Measurements from ENCODE around the gene ZNF235.

ZNF235 gene

GRCh38 chr19:44315883-44316282 is 11.1 kb upstream of the ZNF235 start:
- POLR2A ChIA-PET = no interaction called here
- TF ChIP-seq HDGF (IDR thresholded peaks at IDR 0.05; ENCODE audit: borderline replicate concordance) (no peak), TARDBP (IDR thresholded peaks at IDR 0.05) (no peak), FOXK2 (IDR thresholded peaks at IDR 0.05) (no peak), L3MBTL2 (conservative IDR thresholded peaks at IDR 0.05) (no peak), SUZ12 (IDR thresholded peaks at IDR 0.05) (no peak), FOXA1 (IDR thresholded peaks at IDR 0.05) (no peak), ARNT (IDR thresholded peaks at IDR 0.05) (no peak), NFRKB (IDR thresholded peaks at IDR 0.05) (no peak), PKNOX1 (IDR thresholded peaks at IDR 0.05) (no peak), SP1 (IDR thresholded peaks at IDR 0.05) (no peak)

GRCh38 chr19:44313231-44313630 is 8.4 kb upstream of the ZNF235 start:
- TF ChIP-seq BHLHE40 (IDR thresholded peaks at IDR 0.05; ENCODE audit: borderline replicate concordance) (no peak), FOXM1 (IDR thresholded peaks at IDR 0.05; ENCODE audit: borderline replicate concordance) (no peak), SUZ12 (IDR thresholded peaks at IDR 0.05) (no peak), HDGF (IDR thresholded peaks at IDR 0.05; ENCODE audit: borderline replicate concordance) (no peak), LEF1 (IDR thresholded peaks at IDR 0.05; ENCODE audit: borderline replicate concordance) (no peak), ARNT (IDR thresholded peaks at IDR 0.05) (no peak), ZNF384 (IDR thresholded peaks at IDR 0.05) (no peak), PKNOX1 (IDR thresholded peaks at IDR 0.05) (no peak), CTBP1 (IDR thresholded peaks at IDR 0.05; ENCODE audit: borderline replicate concordance) (no peak), FOXA1 (IDR thresholded peaks at IDR 0.05) (no peak), ELF4 (IDR thresholded peaks at IDR 0.05) (no peak), SP1 (IDR thresholded peaks at IDR 0.05) (no peak)
- DNase-seq (ENCODE audit: extremely low spot score) = no peak
- ChIA-PET CTCF (no interaction called here), POLR2A (no interaction called here)

More at GRCh38 chr19:44315883-44316282, 11.1 kb upstream of the ZNF235 start:
- no peak for DNase-seq (ENCODE audit: extremely low spot score)
- CTCF ChIA-PET = no interaction called here

- ChIA-PET CTCF (no interaction called here), POLR2A (no interaction called here)
- TF ChIP-seq SP1 (IDR thresholded peaks at IDR 0.05) = no peak
- no peak for TF ChIP-seq NFRKB (IDR thresholded peaks at IDR 0.05)
- no peak for DNase-seq (ENCODE audit: extremely low spot score)
These were observed 3.2 kb upstream of the ZNF235 start for GRCh38 chr19:44308011-44308410.

- ChIA-PET POLR2A (no interaction called here), CTCF (no interaction called here)
- no peak for TF ChIP-seq TARDBP (IDR thresholded peaks at IDR 0.05)
- no peak for TF ChIP-seq HDGF (IDR thresholded peaks at IDR 0.05; ENCODE audit: borderline replicate concordance)
- TF ChIP-seq LEF1 (IDR thresholded peaks at IDR 0.05; ENCODE audit: borderline replicate concordance) = no peak
- no peak for TF ChIP-seq SP1 (IDR thresholded peaks at IDR 0.05)
- TF ChIP-seq FOXM1 (IDR thresholded peaks at IDR 0.05; ENCODE audit: borderline replicate concordance) = no peak
- TF ChIP-seq NFRKB (IDR thresholded peaks at IDR 0.05) = no peak
- TF ChIP-seq FOXK2 (IDR thresholded peaks at IDR 0.05) = no peak
- no peak for TF ChIP-seq ELF4 (IDR thresholded peaks at IDR 0.05)
- TF ChIP-seq L3MBTL2 (conservative IDR thresholded peaks at IDR 0.05) = no peak
- TF ChIP-seq SUZ12 (IDR thresholded peaks at IDR 0.05) = no peak
- no peak for DNase-seq (ENCODE audit: extremely low spot score)
These were observed 1.5 kb upstream of the ZNF235 start for GRCh38 chr19:44306283-44306682.

GRCh38 chr19:44305457-44305856 is 632 bp upstream of the ZNF235 start:
- ChIA-PET CTCF (interaction anchor here (0.7 kb wide), 1 partner anchor 265 kb away, joined by 3 read pairs; no protein-coding TSS in a partner anchor), POLR2A (interaction anchor here (1.0 to 1.4 kb wide), 2 partner anchors 93 to 141 kb away, joined by 3 to 4 read pairs; partner anchors contain the start of genes ZNF226 and ZNF227)
- no peak for DNase-seq (ENCODE audit: extremely low spot score)
- TF ChIP-seq LEF1 (IDR thresholded peaks at IDR 0.05; ENCODE audit: borderline replicate concordance) (no peak), FOXA1 (IDR thresholded peaks at IDR 0.05) (no peak), BHLHE40 (IDR thresholded peaks at IDR 0.05; ENCODE audit: borderline replicate concordance) (no peak), SP1 (IDR thresholded peaks at IDR 0.05) (no peak), NFRKB (IDR thresholded peaks at IDR 0.05) (no peak), TARDBP (IDR thresholded peaks at IDR 0.05) (no peak), FOXK2 (IDR thresholded peaks at IDR 0.05) (no peak), PKNOX1 (IDR thresholded peaks at IDR 0.05) (no peak), L3MBTL2 (conservative IDR thresholded peaks at IDR 0.05) (no peak), CTBP1 (IDR thresholded peaks at IDR 0.05; ENCODE audit: borderline replicate concordance) (no peak), ZNF384 (IDR thresholded peaks at IDR 0.05) (no peak), ELF4 (IDR thresholded peaks at IDR 0.05) (no peak), SUZ12 (IDR thresholded peaks at IDR 0.05) (no peak), ARNT (IDR thresholded peaks at IDR 0.05) (no peak), HDGF (IDR thresholded peaks at IDR 0.05; ENCODE audit: borderline replicate concordance) (no peak)

- peak; percentile 9 for DNase-seq (ENCODE audit: extremely low spot score)
- POLR2A ChIA-PET = interaction anchor here (1.0 kb wide), 1 partner anchor 92 kb away, joined by 3 read pairs; the partner anchor contains the start of gene ZNF227
- TF ChIP-seq ZNF384 (IDR thresholded peaks at IDR 0.05) = no peak
- no peak for TF ChIP-seq BHLHE40 (IDR thresholded peaks at IDR 0.05; ENCODE audit: borderline replicate concordance)
- TF ChIP-seq TARDBP (IDR thresholded peaks at IDR 0.05) = no peak
- TF ChIP-seq ARNT (IDR thresholded peaks at IDR 0.05) = no peak
- no peak for TF ChIP-seq SUZ12 (IDR thresholded peaks at IDR 0.05)
- TF ChIP-seq SP1 (IDR thresholded peaks at IDR 0.05) = no peak
- no peak for TF ChIP-seq LEF1 (IDR thresholded peaks at IDR 0.05; ENCODE audit: borderline replicate concordance)
- no peak for TF ChIP-seq HDGF (IDR thresholded peaks at IDR 0.05; ENCODE audit: borderline replicate concordance)
- TF ChIP-seq FOXM1 (IDR thresholded peaks at IDR 0.05; ENCODE audit: borderline replicate concordance) = no peak
- TF ChIP-seq NFRKB (IDR thresholded peaks at IDR 0.05) = no peak
- TF ChIP-seq PKNOX1 (IDR thresholded peaks at IDR 0.05) = no peak
- no peak for TF ChIP-seq FOXA1 (IDR thresholded peaks at IDR 0.05)
- no peak for TF ChIP-seq FOXK2 (IDR thresholded peaks at IDR 0.05)
- no peak for TF ChIP-seq L3MBTL2 (conservative IDR thresholded peaks at IDR 0.05)
- TF ChIP-seq CTBP1 (IDR thresholded peaks at IDR 0.05; ENCODE audit: borderline replicate concordance) = no peak
- TF ChIP-seq ELF4 (IDR thresholded peaks at IDR 0.05) = no peak
- CTCF ChIA-PET = no interaction called here
These were observed 753 bp downstream of the ZNF235 start for GRCh38 chr19:44303976-44304568.
